ENCODE results near the gene UHRF1. TPM values are rescaled to one million over a fixed set of nuclear protein-coding genes. Genes with fewer than 3 reads are reported as not detected.

UHRF1 gene
- total and polyA plus RNA-seq, 2 of the 13 experiments (the other 11 are each of a cell fraction or from before 2014, with no cell fraction given) = 6.8 to 78.4 TPM

DNA sequence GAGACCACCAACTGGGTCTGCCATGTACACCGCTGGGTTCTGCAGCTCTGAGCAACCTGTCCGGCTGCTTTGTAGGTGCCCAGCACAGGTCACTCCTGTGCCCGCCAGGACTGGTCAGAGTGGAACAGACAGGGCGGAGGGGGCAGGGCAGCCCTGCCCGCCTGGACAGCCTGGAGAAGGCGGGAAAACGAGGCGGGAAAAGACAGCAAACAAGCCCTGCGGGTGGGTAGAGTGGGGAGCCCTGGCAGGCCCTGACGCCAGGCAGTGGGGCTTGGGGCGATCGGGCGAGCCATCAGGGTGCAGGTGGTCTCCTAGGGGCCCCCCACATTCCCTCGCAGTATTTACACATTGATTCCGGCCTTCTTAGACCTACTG lies 533 bp upstream of the UHRF1 start (continued):
- TF ChIP-seq ZNF101 (CRISPR knock-in tag; IDR thresholded peaks at IDR 0.05; ENCODE audit: borderline replicate concordance, low read depth) (0 out of 2 replicates have a peak, but pooled peaks have one; percentile 51), SP1 (IDR thresholded peaks at IDR 0.05) (no peak), SP1 (CRISPR knock-in tag; IDR thresholded peaks at IDR 0.05) (no peak), FOXA1 (IDR thresholded peaks at IDR 0.05) (no peak), FOXA1 (CRISPR knock-in tag; IDR thresholded peaks at IDR 0.05) (no peak), ZNF296 (CRISPR knock-in tag; conservative IDR thresholded peaks at IDR 0.05) (peak; percentile 59; the same call in 1 of the 2 replicates), ADNP (CRISPR knock-in tag; IDR thresholded peaks at IDR 0.05) (no peak), CREB1 (IDR thresholded peaks at IDR 0.05) (no peak), CREB1 (CRISPR knock-in tag; IDR thresholded peaks at IDR 0.05) (no peak), EEA1 (CRISPR knock-in tag; IDR thresholded peaks at IDR 0.05; ENCODE audit: borderline replicate concordance) (no peak)
- TF ChIP-seq, protein P1, sequence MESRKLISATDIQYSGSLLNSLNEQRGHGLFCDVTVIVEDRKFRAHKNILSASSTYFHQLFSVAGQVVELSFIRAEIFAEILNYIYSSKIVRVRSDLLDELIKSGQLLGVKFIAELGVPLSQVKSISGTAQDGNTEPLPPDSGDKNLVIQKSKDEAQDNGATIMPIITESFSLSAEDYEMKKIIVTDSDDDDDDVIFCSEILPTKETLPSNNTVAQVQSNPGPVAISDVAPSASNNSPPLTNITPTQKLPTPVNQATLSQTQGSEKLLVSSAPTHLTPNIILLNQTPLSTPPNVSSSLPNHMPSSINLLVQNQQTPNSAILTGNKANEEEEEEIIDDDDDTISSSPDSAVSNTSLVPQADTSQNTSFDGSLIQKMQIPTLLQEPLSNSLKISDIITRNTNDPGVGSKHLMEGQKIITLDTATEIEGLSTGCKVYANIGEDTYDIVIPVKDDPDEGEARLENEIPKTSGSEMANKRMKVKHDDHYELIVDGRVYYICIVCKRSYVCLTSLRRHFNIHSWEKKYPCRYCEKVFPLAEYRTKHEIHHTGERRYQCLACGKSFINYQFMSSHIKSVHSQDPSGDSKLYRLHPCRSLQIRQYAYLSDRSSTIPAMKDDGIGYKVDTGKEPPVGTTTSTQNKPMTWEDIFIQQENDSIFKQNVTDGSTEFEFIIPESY (CRISPR knock-in tag; IDR thresholded peaks at IDR 0.05) = 0 out of 2 replicates have a peak, but pooled peaks have one; percentile 4
- TF ChIP-seq, protein P2, sequence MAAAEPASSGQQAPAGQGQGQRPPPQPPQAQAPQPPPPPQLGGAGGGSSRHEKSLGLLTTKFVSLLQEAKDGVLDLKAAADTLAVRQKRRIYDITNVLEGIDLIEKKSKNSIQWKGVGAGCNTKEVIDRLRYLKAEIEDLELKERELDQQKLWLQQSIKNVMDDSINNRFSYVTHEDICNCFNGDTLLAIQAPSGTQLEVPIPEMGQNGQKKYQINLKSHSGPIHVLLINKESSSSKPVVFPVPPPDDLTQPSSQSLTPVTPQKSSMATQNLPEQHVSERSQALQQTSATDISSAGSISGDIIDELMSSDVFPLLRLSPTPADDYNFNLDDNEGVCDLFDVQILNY (CRISPR knock-in tag; conservative IDR thresholded peaks at IDR 0.05) = peak; percentile 95
- TF ChIP-seq, protein P3, sequence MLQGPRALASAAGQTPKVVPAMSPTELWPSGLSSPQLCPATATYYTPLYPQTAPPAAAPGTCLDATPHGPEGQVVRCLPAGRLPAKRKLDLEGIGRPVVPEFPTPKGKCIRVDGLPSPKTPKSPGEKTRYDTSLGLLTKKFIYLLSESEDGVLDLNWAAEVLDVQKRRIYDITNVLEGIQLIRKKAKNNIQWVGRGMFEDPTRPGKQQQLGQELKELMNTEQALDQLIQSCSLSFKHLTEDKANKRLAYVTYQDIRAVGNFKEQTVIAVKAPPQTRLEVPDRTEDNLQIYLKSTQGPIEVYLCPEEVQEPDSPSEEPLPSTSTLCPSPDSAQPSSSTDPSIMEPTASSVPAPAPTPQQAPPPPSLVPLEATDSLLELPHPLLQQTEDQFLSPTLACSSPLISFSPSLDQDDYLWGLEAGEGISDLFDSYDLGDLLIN (CRISPR knock-in tag; IDR thresholded peaks at IDR 0.05; ENCODE audit: borderline replicate concordance) = peak; percentile 97; the same call in 1 of the 2 replicates
- TF ChIP-seq, protein P4, sequence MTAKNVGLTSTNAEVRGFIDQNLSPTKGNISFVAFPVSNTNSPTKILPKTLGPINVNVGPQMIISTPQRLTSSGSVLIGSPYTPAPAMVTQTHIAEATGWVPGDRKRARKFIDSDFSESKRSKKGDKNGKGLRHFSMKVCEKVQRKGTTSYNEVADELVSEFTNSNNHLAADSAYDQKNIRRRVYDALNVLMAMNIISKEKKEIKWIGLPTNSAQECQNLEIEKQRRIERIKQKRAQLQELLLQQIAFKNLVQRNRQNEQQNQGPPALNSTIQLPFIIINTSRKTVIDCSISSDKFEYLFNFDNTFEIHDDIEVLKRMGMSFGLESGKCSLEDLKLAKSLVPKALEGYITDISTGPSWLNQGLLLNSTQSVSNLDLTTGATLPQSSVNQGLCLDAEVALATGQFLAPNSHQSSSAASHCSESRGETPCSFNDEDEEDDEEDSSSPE (CRISPR knock-in tag; IDR thresholded peaks at IDR 0.05) = peak; percentile 95
- TF ChIP-seq, protein P5, sequence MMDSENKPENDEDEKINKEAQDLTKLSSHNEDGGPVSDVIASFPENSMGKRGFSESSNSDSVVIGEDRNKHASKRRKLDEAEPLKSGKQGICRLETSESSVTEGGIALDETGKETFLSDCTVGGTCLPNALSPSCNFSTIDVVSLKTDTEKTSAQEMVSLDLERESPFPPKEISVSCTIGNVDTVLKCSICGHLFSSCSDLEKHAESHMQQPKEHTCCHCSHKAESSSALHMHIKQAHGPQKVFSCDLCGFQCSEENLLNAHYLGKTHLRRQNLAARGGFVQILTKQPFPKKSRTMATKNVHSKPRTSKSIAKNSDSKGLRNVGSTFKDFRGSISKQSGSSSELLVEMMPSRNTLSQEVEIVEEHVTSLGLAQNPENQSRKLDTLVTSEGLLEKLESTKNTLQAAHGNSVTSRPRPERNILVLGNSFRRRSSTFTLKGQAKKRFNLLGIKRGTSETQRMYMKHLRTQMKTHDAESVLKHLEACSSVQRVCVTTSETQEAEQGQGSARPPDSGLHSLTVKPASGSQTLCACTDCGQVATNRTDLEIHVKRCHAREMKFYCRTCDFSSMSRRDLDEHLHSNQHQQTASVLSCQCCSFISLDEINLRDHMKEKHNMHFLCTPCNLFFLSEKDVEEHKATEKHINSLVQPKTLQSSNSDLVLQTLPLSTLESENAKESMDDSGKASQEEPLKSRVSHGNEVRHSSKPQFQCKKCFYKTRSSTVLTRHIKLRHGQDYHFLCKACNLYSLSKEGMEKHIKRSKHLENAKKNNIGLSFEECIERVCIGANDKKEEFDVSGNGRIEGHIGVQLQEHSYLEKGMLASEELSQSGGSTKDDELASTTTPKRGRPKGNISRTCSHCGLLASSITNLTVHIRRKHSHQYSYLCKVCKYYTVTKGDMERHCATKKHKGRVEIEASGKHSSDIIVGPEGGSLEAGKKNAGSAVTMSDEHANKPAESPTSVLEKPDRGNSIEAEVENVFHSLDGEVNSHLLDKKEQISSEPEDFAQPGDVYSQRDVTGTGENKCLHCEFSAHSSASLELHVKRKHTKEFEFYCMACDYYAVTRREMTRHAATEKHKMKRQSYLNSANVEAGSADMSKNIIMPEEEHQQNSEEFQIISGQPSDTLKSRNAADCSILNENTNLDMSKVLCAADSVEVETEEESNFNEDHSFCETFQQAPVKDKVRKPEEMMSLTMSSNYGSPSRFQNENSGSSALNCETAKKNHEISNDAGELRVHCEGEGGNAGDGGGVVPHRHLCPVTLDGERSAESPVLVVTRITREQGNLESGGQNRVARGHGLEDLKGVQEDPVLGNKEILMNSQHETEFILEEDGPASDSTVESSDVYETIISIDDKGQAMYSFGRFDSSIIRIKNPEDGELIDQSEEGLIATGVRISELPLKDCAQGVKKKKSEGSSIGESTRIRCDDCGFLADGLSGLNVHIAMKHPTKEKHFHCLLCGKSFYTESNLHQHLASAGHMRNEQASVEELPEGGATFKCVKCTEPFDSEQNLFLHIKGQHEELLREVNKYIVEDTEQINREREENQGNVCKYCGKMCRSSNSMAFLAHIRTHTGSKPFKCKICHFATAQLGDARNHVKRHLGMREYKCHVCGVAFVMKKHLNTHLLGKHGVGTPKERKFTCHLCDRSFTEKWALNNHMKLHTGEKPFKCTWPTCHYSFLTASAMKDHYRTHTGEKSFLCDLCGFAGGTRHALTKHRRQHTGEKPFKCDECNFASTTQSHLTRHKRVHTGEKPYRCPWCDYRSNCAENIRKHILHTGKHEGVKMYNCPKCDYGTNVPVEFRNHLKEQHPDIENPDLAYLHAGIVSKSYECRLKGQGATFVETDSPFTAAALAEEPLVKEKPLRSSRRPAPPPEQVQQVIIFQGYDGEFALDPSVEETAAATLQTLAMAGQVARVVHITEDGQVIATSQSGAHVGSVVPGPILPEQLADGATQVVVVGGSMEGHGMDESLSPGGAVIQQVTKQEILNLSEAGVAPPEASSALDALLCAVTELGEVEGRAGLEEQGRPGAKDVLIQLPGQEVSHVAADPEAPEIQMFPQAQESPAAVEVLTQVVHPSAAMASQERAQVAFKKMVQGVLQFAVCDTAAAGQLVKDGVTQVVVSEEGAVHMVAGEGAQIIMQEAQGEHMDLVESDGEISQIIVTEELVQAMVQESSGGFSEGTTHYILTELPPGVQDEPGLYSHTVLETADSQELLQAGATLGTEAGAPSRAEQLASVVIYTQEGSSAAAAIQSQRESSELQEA (CRISPR knock-in tag; IDR thresholded peaks at IDR 0.05; ENCODE audit: not compliant biosample characterization) = no peak
